NK-92 (cell line): Measurements from ENCODE around the gene LRRC74B.

ENCODE experiments used
- DNase-seq: peaks from one replicate; lab custom pipeline; 2025; ENCODE audit not compliant: unreplicated experiment; lab: John Stamatoyannopoulos, UW

Gene LRRC74B

DNA sequence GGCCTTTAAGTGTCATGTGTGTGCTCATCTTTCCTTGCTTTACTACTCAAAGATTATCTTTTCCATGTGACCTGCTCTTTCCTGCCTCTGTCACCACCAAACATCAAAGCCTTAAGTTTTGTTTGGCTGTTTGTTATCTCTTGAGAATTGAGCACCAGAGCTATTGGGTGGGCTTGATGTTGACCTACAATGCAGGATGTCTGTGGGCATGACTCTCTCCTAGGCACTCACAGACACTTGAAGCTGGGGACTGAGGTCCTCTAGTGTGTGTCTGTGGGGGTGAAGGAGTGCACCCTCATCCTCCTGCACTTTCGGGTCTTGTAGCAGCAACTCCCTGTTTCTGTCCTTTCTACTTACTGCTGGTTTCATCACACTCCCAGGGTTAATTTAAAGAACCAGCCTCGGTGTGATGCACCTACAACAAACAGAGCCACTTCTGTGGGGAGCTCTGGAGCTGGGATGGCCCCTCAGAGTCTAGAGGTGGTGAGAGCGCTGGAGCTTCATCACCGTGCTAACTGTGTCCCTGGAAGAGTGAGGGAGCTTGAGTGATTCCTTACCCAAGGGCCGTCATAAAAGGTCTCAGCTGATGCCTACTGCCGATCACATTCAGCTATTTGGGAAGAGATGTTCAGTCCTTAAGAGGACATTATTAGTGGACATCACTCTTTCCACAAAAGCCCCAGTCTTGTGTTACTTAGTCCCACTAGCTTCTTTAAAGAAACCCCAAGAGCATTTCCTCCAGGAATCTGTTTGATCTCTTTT is 56.3 kb downstream of the LRRC74B start:
- DNase-seq, result no peak

DNA sequence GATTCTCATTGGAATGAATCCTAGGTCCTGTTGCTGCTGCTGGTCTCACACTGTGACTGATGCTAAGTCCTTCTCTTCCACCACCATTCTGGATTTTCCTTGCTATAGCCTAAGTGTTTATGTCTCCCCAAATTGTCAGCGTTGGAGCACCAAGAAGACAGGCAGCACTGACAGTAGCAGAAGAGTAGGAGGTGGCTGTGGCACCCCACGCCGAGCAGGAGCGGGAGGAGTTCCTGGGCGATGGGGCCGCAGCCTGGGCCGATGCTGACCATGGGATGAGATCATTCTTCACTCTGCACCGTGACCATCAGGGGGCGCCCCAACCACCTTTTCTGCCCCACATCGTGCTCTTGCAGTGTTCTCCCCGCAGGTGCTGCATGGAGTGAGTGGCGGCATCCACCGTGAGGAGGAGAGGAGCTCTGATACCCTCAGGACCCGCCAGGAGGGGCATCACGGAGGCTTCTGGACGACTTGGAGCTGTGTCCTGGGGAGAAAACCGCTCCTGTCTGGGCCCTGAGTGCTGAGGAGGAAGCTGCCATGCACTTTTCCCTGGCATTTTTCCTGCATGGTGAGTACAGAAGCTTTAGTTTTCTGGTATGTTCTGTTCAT is 57.0 kb downstream of the LRRC74B start:
- DNase-seq, result no peak

DNA sequence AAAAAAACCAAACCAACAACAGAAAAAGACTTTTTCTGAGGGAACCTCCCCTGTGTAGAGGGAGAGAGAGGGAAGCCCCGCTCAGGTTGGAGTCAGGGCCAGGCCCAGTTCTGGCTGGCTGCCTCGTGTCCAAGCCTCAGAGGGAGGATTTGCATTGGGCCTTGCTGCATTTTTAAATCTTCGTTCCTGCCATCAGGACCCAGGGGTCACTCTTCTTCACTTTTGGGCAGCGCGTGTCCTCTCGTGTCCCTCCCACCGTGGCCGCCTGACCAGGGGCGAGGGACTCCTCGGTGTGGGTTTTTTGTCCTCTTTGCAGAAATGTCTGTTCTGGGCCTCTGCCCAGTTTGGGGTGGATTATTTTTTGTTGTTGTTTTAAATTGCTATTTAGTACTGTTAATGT is 57.9 kb downstream of the LRRC74B start:
- DNase-seq, result no peak

DNA sequence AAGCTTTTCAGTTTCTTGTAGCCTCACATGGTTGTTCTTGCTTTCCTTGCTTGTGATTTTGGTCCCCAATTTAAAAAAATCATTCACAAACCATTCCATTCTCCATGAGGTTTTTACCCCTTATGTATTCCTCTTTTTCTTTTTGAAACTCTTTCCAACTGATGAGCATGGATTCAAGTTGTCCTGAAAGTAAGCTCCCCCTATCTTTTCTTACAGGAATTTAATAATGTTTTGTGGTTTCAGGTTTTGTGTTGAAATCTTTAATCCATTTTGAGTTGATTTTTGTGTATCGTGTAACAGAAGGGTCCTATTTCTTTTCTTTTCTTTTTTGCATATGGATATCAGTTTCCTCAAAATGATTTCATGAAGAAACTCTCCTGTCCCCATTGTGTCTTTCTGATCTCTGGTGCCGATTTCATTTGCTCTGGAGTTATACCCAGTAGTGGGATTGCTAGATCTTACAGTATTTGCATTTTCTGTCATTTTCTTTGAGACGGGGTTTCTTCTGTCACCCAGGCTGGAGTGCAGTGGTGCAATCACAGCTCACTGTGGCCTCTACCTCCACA is 58.5 kb downstream of the LRRC74B start:
- DNase-seq, result no peak

GRCh38 chr22:21105294-21105693 is 59.5 kb downstream of the LRRC74B start:
- no peak for DNase-seq

DNA sequence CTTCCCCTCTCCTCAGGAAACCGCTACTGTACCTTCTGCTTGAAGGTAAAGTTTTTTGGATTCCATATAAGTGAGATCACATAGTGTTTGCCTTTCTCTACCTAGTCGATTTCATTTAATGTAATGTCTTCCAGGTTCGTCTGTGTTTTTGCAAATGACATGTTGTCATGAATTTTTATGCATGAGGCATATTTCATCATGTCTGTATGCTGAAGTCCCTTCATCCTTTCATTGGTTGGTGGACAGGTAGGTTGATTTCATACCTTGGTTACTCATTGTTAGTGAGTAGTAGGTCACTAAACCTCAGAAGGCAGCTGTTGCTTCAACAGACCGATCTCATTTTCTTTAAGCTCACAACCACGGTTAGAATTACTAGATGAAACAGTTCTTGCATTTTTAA is 60.3 kb downstream of the LRRC74B start:
- no peak for DNase-seq

DNA sequence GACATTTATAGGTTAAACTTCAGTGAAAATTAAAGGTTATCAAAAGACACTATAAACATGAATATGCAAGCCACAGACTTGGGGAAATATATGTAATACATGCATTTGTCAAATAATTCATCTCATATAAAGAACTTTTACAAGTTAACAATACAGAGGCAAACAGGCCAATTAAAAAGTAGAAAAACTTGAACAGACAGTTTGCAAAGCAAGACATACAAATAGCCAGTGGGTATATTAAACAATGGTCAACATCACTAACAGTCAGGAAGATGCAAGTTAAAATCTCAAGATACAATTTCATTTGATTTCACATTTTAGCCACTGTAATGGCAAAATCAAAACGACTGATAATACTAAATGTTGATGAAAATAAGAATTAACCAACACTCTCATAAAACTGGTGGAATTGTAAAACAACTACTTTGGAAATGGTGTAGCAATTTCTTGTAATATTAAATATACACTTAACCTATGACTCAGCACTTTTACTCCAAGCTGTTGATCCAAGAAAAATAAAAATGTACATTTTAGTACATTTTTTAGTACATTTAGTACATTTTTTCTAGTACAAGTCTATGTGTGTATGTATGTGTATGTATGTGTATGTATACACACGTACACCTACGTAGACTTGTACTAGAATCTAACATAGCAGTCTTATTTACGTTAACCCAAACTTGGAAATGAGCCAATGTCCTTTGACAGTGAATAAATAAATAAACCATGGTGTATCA is 62.8 kb downstream of the LRRC74B start:
- no peak for DNase-seq
